Heart right ventricle (tissue), 16 donors: ENCODE data around the gene IGSF21. TPM values are rescaled to one million over a fixed set of nuclear protein-coding genes. Genes with fewer than 3 reads are reported as not detected.

ENCODE experiments used
- ATAC-seq, 8 donors: fragments of 200-7000 bp; cut with Tn5 transposase; one replicate each; pipeline ENCODE4 v1.9.1; 2020; ENCODE audit warnings: mild to moderate bottlenecking in 8 of 8, moderate library complexity in 8 of 8, moderate number of reproducible peaks in 1 of 8
- DNase-seq, 2 donors: peaks; one replicate each; pipeline ENCODE4 v3.0.0-alpha.2; 2020
- H3K27ac ChIP-seq, 10 donors: fragments of 200-600 bp; sonication (generic) in 2 of 10; one replicate each; pipeline versions ENCODE4 v1.5.0 to v1.8.0; 2020 to 2022; ENCODE audit warnings: mild to moderate bottlenecking in 3 of 10
- H3K27me3 ChIP-seq, 7 donors: fragments of 200-600 bp; one replicate each; pipeline ENCODE4 v1.8.0; 2021 to 2022; ENCODE audit warnings: mild to moderate bottlenecking in 2 of 7
- H3K36me3 ChIP-seq, 9 donors: fragments of 200-600 bp; sonication (generic) in 1 of 9; one replicate each; pipeline versions ENCODE4 v1.5.0 to v1.8.0; 2020 to 2022; ENCODE audit warnings: mild to moderate bottlenecking in 2 of 9
- H3K4me1 ChIP-seq, 9 donors: fragments of 200-600 bp; sonication (generic) in 1 of 9; one replicate each; pipeline versions ENCODE4 v1.5.0 to v1.8.0; 2020 to 2022; ENCODE audit warnings: mild to moderate bottlenecking in 4 of 9
- H3K4me3 ChIP-seq, 10 donors: fragments of 200-600 bp; sonication (generic) in 2 of 10; one replicate each; pipeline versions ENCODE4 v1.5.0 to v1.8.0; 2020 to 2022; ENCODE audit warnings: mild to moderate bottlenecking in 7 of 10, moderate library complexity in 2 of 10
- H3K9me3 ChIP-seq, 11 donors: fragments of 200-600 bp in 10 of 11; sonication (generic) in 2 of 11; one replicate each; pipeline versions ENCODE4 v1.5.0 to v1.8.0; 2013 to 2022; ENCODE audit warnings: mild to moderate bottlenecking in 2 of 11, control low read depth in 1 of 11, moderate library complexity in 1 of 11
- CTCF ChIP-seq, 9 donors: fragments of 200-600 bp; sonication (generic) in 2 of 9; IDR thresholded peaks; one replicate each; pipeline versions ENCODE4 v1.5.0 to v1.8.0; 2021 to 2022; ENCODE audit warnings: antibody characterized with exemption in 9 of 9, mild to moderate bottlenecking in 5 of 9, moderate library complexity in 1 of 9
- WGBS, 2 donors: extraction: QIAGEN DNeasy Blood & Tissue Kit; methylation state at CpG; one replicate each; pipeline ENCODE4 v1.1.7; 2013; ENCODE audit warnings: inconsistent platforms in 1 of 2; 5-methylcytosine and 5-hydroxymethylcytosine counted together
- intact Hi-C, 10 donors: fragments of 100-400 bp; cut with DNase I; formaldehyde crosslinking; loops; one replicate each; pipeline versions ENCODE4 v1.11.1 to v1.14.2; 2022
- polyA plus RNA-seq, 2 donors: library from polyadenylated mRNA; stranded (reverse); fragments of 200-250 nt; gene quantifications; one replicate each; pipeline ENCODE4 v1.2.3, GENCODE V29; 2013
- total RNA-seq, 10 donors: library from RNA; stranded (reverse); fragmentation: NEBNext Ultra II Directional in 3 of 10; extraction: Animal tissue kit (Norgen Biotek cat#: 25700) in 3 of 10; gene quantifications; one replicate each; pipeline versions ENCODE4 v1.2.1 to v1.2.4, GENCODE V29; 2021 to 2023
- donor health status: Arrhythmogenic right ventricular cardiomyopathy.
- donor health status: ischemic (EF 13 %, LVEDD 7.1; RV severe dilation, severe dysfunction).
- donor health status: healthy with polysubstance abuse.
- donor health status: DM: no; HTN: yes; CAD: no.
- donor health status: DM: no; HTN: no; CAD: no.
- donor health status: ischemic (EF 25% LVEDD 6.9; RV normal size, moderate dysfunction).
- donor health status: ischemic (EF 25% LVEDD 5.7; RV mildly dilated, moderate dysfunction).
- donor health status: healthy.
- donor health status: DM: yes; HTN: yes; CAD: no.
- donor health status: Ischemic cardiomyopathy.
- donor health status: ischemic (EF 35%, LVEDD 5.7; RV mildly dilated, moderate dysfunction).
- donor health status: nonischemic (EF 11% LVEDD 7.7; RV severe dilation, severe dysfunction).
- donor health status: DM: yes; HTN: yes; CAD: no.
- donor health status: PGD.
- donor health status: ischemic (EF 29% LVEDD 5.4; RV normal size, mild dysfunction).
- donor health status: nonischemic (EF 23%, LVEDD 6.1; RV moderate dilation, normal function).

Gene IGSF21
- total and polyA plus RNA-seq, 12 donors, result 0.13 to 1.6 (median 0.51) TPM; not detected in 1

- 61 to 72% methylated on average over 1 of the region's 1 CpG for WGBS, 2 donors
- DNase-seq, result no peak
- peaks cover 0 to 48% (median 28%) of the 10 kb centered on the region in 7 donors for H3K27me3 ChIP-seq
- no peak overlapping the region for H3K4me3 ChIP-seq
- H3K36me3 ChIP-seq, result no peaks in the 10 kb centered on the region
- no peaks in the 10 kb centered on the region for H3K9me3 ChIP-seq
- intact Hi-C loops, result no loop called here
- no peak for ATAC-seq
- H3K27ac ChIP-seq, result no peak overlapping the region
- no peak for TF ChIP-seq CTCF (IDR thresholded peaks at IDR 0.05)
- no peaks in the 10 kb centered on the region for H3K4me1 ChIP-seq
These were observed 137.2 kb downstream of the IGSF21 start for GRCh38 chr1:18244762-18245161.

GRCh38 chr1:18245647-18246046, 138.0 kb downstream of the IGSF21 start:
- H3K4me3 ChIP-seq, result no peak overlapping the region
- H3K36me3 ChIP-seq, result no peaks in the 10 kb centered on the region
- no peaks in the 10 kb centered on the region for H3K4me1 ChIP-seq
- intact Hi-C loops, result no loop called here
- DNase-seq, result no peak
- no peak for ATAC-seq
- peaks cover 0 to 4% (median 0%) of the 10 kb centered on the region in 11 donors for H3K9me3 ChIP-seq
- TF ChIP-seq CTCF (IDR thresholded peaks at IDR 0.05), result no peak
- H3K27ac ChIP-seq, result no peak overlapping the region
- WGBS, 2 donors, result 56 to 75% methylated on average over 1 of the region's 1 CpG
- H3K27me3 ChIP-seq, result peaks cover 0 to 46% (median 27%) of the 10 kb centered on the region in 7 donors

- WGBS, 2 donors, result 75 to 77% methylated on average over 6 of the region's 6 CpGs
- no peak overlapping the region for H3K4me3 ChIP-seq
- TF ChIP-seq CTCF (IDR thresholded peaks at IDR 0.05), result no peak
- ATAC-seq (no peak), DNase-seq (no peak)
- H3K27ac ChIP-seq, result no peak overlapping the region
- H3K27me3 ChIP-seq, result peaks cover 0 to 37% (median 19%) of the 10 kb centered on the region in 7 donors
- H3K9me3 ChIP-seq, result peaks cover 0 to 13% (median 6%) of the 10 kb centered on the region in 11 donors
- H3K4me1 ChIP-seq, result no peaks in the 10 kb centered on the region
- intact Hi-C loops, result no loop called here
- H3K36me3 ChIP-seq, result no peaks in the 10 kb centered on the region
These were observed 138.9 kb downstream of the IGSF21 start for GRCh38 chr1:18246543-18246942.

GRCh38 chr1:18247151-18247550, 139.6 kb downstream of the IGSF21 start:
- peaks cover 0 to 19% (median 10%) of the 10 kb centered on the region in 11 donors for H3K9me3 ChIP-seq
- H3K4me3 ChIP-seq, result no peak overlapping the region
- H3K4me1 ChIP-seq, result no peaks in the 10 kb centered on the region
- WGBS, 2 donors, result 42 to 43% methylated on average over 4 of the region's 4 CpGs
- intact Hi-C loops, result no loop called here
- DNase-seq (no peak), ATAC-seq (no peak)
- H3K36me3 ChIP-seq, result no peaks in the 10 kb centered on the region
- peaks cover 0 to 31% (median 13%) of the 10 kb centered on the region in 7 donors for H3K27me3 ChIP-seq
- H3K27ac ChIP-seq, result no peak overlapping the region
- no peak for TF ChIP-seq CTCF (IDR thresholded peaks at IDR 0.05)
